GM12878 (cell line): ENCODE results near the gene NFATC3. TPM values are rescaled to one million over a fixed set of nuclear protein-coding genes. Genes with fewer than 3 reads are reported as not detected.

Experiments used
- ATAC-seq: fragments of 200-7000 bp; cut with Tn5 transposase; 3 replicates; pipeline ENCODE4 v1.9.1; 2020; ENCODE audit warnings: mild to moderate bottlenecking, moderate library complexity
- BruUV-seq: library from RNA; stranded (reverse); fragments of 400-500 nt; replicated peaks from 2 replicates; lab custom pipeline; 2021; lab: Mats Ljungman, UMichigan
- CTCF ChIA-PET: fragments of 300-600 bp; sonication (Branson Sonifier 250); formaldehyde crosslinking; extraction: SDS; loops from one replicate; lab custom pipeline; 2021; ENCODE audit warnings: inconsistent platforms; lab: Yijun Ruan, JAX
- POLR2A ChIA-PET: fragments of 350-600 bp; formaldehyde crosslinking; extraction: SDS; loops from one replicate; lab custom pipeline; 2021; ENCODE audit warnings: inconsistent platforms; lab: Charles Lee
- RAD21 ChIA-PET: fragments of 300-600 bp; sonication (Branson Sonifier 250); formaldehyde crosslinking; loops from one replicate; lab custom pipeline; 2023; ENCODE audit warnings: antibody characterized with exemption; ENCODE audit not compliant: unreplicated experiment; lab: Charles Lee
- SMC1A ChIA-PET: fragments of 300-600 bp; sonication (Branson Sonifier 250); formaldehyde crosslinking; loops from one replicate; lab custom pipeline; 2023; ENCODE audit not compliant: unreplicated experiment, uncharacterized antibody; lab: Charles Lee
- DNase-seq: peaks from one replicate; pipeline ENCODE4 v3.0.0-alpha.2; 2011; ENCODE audit warnings: low read depth, low spot score
- FAIRE-seq: peaks from 3 replicates; lab custom pipeline; 2011; peaks lifted over from hg19 to GRCh38; lab: Jason Lieb, UNC
- H2AFZ ChIP-seq: 2 replicates; pipeline ENCODE4 v1.6.0; 2011; ENCODE audit warnings: low read depth, low read length, control low read depth; ENCODE audit not compliant: control insufficient read depth
- H3K27ac ChIP-seq: 2 replicates; pipeline ENCODE4 v1.5.1; 2011; ENCODE audit warnings: control low read depth; ENCODE audit not compliant: control insufficient read depth, insufficient read depth
- H3K27me3 ChIP-seq, 2 experiments: replicated peaks in 1 of 2; 2 replicates each; pipeline versions ENCODE4 v1.6.0 to v1.6.1; 2011; ENCODE audit warnings: low read length in 1 of 2; ENCODE audit not compliant: control insufficient read depth in 2 of 2, insufficient read depth in 2 of 2
- H3K36me3 ChIP-seq, 2 experiments: 2 replicates each; pipeline ENCODE4 v1.5.1; 2011; ENCODE audit warnings: low read length in 1 of 2; ENCODE audit not compliant: control insufficient read depth in 2 of 2, insufficient read depth in 2 of 2
- H3K4me1 ChIP-seq: 2 replicates; pipeline ENCODE4 v1.6.1; 2011; ENCODE audit warnings: mild to moderate bottlenecking, low read length, moderate library complexity, mixed read lengths; ENCODE audit not compliant: control insufficient read depth, insufficient read depth
- H3K4me2 ChIP-seq: 2 replicates; pipeline ENCODE4 v1.6.0; 2011; ENCODE audit warnings: control low read depth; ENCODE audit not compliant: control insufficient read depth, insufficient read depth
- H3K4me3 ChIP-seq: fragments of 200-600 bp; sonication (generic); 2 replicates; pipeline ENCODE4 v1.5.1; 2016
- H3K79me2 ChIP-seq: 2 replicates; pipeline ENCODE4 v1.6.0; 2011; ENCODE audit warnings: low read length; ENCODE audit not compliant: control insufficient read depth, insufficient read depth
- H3K9ac ChIP-seq: 2 replicates; pipeline ENCODE4 v1.8.0; 2011; ENCODE audit warnings: low read length, control low read depth, mixed read lengths; ENCODE audit not compliant: control insufficient read depth, insufficient read depth
- H3K9me3 ChIP-seq: replicated peaks from 3 replicates; pipeline ENCODE4 v1.5.1; 2011; ENCODE audit warnings: mild to moderate bottlenecking, low read length; ENCODE audit not compliant: control insufficient read depth, insufficient read depth
- H4K20me1 ChIP-seq: 2 replicates; pipeline ENCODE4 v1.6.0; 2011; ENCODE audit not compliant: control insufficient read depth, insufficient read depth
- CHD4 ChIP-seq: fragments of 200-600 bp; sonication (generic); IDR thresholded peaks from 2 replicates; pipeline ENCODE4 v1.6.1; 2016; ENCODE audit warnings: mild to moderate bottlenecking
- CUX1 ChIP-seq: IDR thresholded peaks from 2 replicates; pipeline ENCODE4 v1.6.1; 2012; ENCODE audit warnings: improper control_type of control experiment, low read depth, low read length; ENCODE audit not compliant: insufficient replicate concordance
- FOXK2 ChIP-seq: fragments of 450-650 bp; IDR thresholded peaks from 2 replicates; pipeline ENCODE4 v1.6.1; 2017; ENCODE audit warnings: mild to moderate bottlenecking, moderate library complexity
- NBN ChIP-seq: fragments of 450-650 bp; IDR thresholded peaks from 2 replicates; pipeline ENCODE4 v1.6.1; 2016
- NFXL1 ChIP-seq: fragments of 450-650 bp; IDR thresholded peaks from 2 replicates; pipeline ENCODE4 v1.6.1; 2017; ENCODE audit warnings: antibody characterized with exemption, mild to moderate bottlenecking, borderline replicate concordance
- PML ChIP-seq: IDR thresholded peaks from 2 replicates; pipeline ENCODE4 v1.6.1; 2012; ENCODE audit warnings: low read length, inconsistent platforms
- SREBF1 ChIP-seq: IDR thresholded peaks from 2 replicates; pipeline ENCODE4 v1.6.1; 2012; ENCODE audit warnings: mild to moderate bottlenecking, low read length
- SRF ChIP-seq, 2 experiments: IDR thresholded peaks; 2 replicates each; pipeline ENCODE4 v1.6.1; 2011; ENCODE audit warnings: low read depth in 2 of 2, low read length in 2 of 2, mild to moderate bottlenecking in 1 of 2, moderate library complexity in 1 of 2
- ZNF24 ChIP-seq: fragments of 450-650 bp; IDR thresholded peaks from 2 replicates; pipeline ENCODE4 v1.6.1; 2017; ENCODE audit warnings: antibody characterized with exemption, mild to moderate bottlenecking
- ZNF622 ChIP-seq: fragments of 450-650 bp; IDR thresholded peaks from 2 replicates; pipeline ENCODE4 v1.6.1; 2017; ENCODE audit warnings: mild to moderate bottlenecking, inconsistent platforms
- WGBS: methylation state at CpG from one replicate; pipeline ENCODE4 v1.1.6; 2016; ENCODE audit warnings: low lambda C conversion rate; ENCODE audit not compliant: insufficient replicate concordance, insufficient coverage; ENCODE audit errors: missing lambda C conversion rate; 5-methylcytosine and 5-hydroxymethylcytosine counted together
- in situ Hi-C: fragments of 300-500 bp; cut with MboI; formaldehyde crosslinking; loops from 9 replicates; pipeline ENCODE4 v1.14.3; 2018; ENCODE audit warnings: mixed read lengths
- intact Hi-C: fragments of 100-400 bp; cut with micrococcal nuclease; formaldehyde crosslinking; loops from one replicate; pipeline ENCODE4 v1.14.2; 2022; ENCODE audit not compliant: unreplicated experiment
- polyA plus RNA-seq, 11 experiments: library from polyadenylated mRNA; depleted of rRNA in 4 of 11; unstranded in 6 of 11; stranded (reverse) in 5 of 11; fragments of >200 nt; fragmentation: Nextera tagmentation in 4 of 11; fragmentation: Illumina TruSeq in 1 of 11; extraction: Ambion mirVana in 4 of 11; extraction: Trizol in 1 of 11; gene quantifications; 1 replicate in 1 of 11; 2 replicates in 10 of 11; pipeline versions ENCODE4 v1.2.1 to v1.2.3, GENCODE V29; 2011 to 2016; ENCODE audit warnings: inconsistent platforms in 2 of 11, missing spikeins in 2 of 11, low read depth in 1 of 11
- total RNA-seq, 4 experiments: library from RNA; depleted of rRNA in 3 of 4; stranded (reverse); fragments of >200 nt in 3 of 4; fragmentation: Illumina TruSeq in 1 of 4; extraction: Trizol in 1 of 4; gene quantifications; 2 replicates each; pipeline versions ENCODE4 v1.2.1 to v1.2.3, GENCODE V29; 2013 to 2021
- TF ChIP-seq, protein P1 (sequence below): fragments of 450-650 bp; IDR thresholded peaks from 2 replicates; pipeline ENCODE4 v1.6.1; 2017; ENCODE audit warnings: mild to moderate bottlenecking
- TF ChIP-seq, protein P2 (sequence below): IDR thresholded peaks from 2 replicates; pipeline ENCODE4 v1.6.1; 2011; ENCODE audit warnings: low read depth, low read length, improper control_type of control experiment, borderline replicate concordance

NFATC3 gene
- total and polyA plus RNA-seq, 10 of the 15 experiments (the other 5 are each of a cell fraction or from before 2014, with no cell fraction given), result 4.2 to 37.6 (median 24.9) TPM

GRCh38 chr16:68259007-68259825 is 174.0 kb downstream of the NFATC3 start:
- ChIA-PET POLR2A (interaction anchor here (0.6 to 1.9 kb wide), 5 partner anchors 26 to 227 kb away, joined by 3 to 17 read pairs (median 6); partner anchors contain the start of gene NFATC3), CTCF (interaction anchor here (0.6 to 9.0 kb wide), 8 partner anchors 13 to 165 kb away, joined by 3 to 747 read pairs (median 7); partner anchors contain the start of gene PLA2G15), SMC1A (interaction anchor here (0.9 to 18.5 kb wide), 10 partner anchors 15 to 125 kb away, joined by 3 to 253 read pairs (median 9); no protein-coding TSS in a partner anchor), RAD21 (interaction anchor here (1.4 to 10.2 kb wide), 6 partner anchors 24 to 188 kb away, joined by 3 to 399 read pairs (median 6); partner anchors contain the start of genes PRMT7 and SLC7A6OS)
- ATAC-seq, result no peak
- 93% methylated on average over 25 of the region's 27 CpGs for WGBS
- no peaks in the 10 kb centered on the region for H4K20me1 ChIP-seq
- in situ Hi-C loops, result loop anchor here (5.0 kb wide), 1 partner anchor 68 kb away; no protein-coding TSS in a partner anchor
- H2AFZ ChIP-seq, result no peak overlapping the region
- intact Hi-C loops, result no loop called here
- peaks cover 29% of the 10 kb centered on the region for H3K4me1 ChIP-seq
- no peak overlapping the region for H3K27ac ChIP-seq
- H3K4me3 ChIP-seq, result no peak overlapping the region
- no peaks in the 10 kb centered on the region for H3K27me3 ChIP-seq
- peaks cover 0 to 7% of the 10 kb centered on the region in 2 experiments; a peak in 3 of 4 replicates for H3K36me3 ChIP-seq
- FAIRE-seq, result no peak
- no peak overlapping the region for H3K9ac ChIP-seq
- no peak overlapping the region for H3K4me2 ChIP-seq
- peaks cover 8% of the 10 kb centered on the region for H3K79me2 ChIP-seq
- no peak for DNase-seq
- no TSS peak for BruUV-seq
- no peaks in the 10 kb centered on the region for H3K9me3 ChIP-seq
- TF ChIP-seq SREBF1 (no peak), ZNF622 (no peak), ZNF24 (no peak), CUX1 (no peak), CHD4 (no peak), FOXK2 (no peak), NBN (no peak), SRF (IDR thresholded peaks at IDR 0.05; ENCODE audit: low read depth in 2 of 2, low read length in 2 of 2) (no peak), NFXL1 (no peak), PML (no peak)
- TF ChIP-seq, protein P1, sequence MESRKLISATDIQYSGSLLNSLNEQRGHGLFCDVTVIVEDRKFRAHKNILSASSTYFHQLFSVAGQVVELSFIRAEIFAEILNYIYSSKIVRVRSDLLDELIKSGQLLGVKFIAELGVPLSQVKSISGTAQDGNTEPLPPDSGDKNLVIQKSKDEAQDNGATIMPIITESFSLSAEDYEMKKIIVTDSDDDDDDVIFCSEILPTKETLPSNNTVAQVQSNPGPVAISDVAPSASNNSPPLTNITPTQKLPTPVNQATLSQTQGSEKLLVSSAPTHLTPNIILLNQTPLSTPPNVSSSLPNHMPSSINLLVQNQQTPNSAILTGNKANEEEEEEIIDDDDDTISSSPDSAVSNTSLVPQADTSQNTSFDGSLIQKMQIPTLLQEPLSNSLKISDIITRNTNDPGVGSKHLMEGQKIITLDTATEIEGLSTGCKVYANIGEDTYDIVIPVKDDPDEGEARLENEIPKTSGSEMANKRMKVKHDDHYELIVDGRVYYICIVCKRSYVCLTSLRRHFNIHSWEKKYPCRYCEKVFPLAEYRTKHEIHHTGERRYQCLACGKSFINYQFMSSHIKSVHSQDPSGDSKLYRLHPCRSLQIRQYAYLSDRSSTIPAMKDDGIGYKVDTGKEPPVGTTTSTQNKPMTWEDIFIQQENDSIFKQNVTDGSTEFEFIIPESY, result no peak
- TF ChIP-seq, protein P2, sequence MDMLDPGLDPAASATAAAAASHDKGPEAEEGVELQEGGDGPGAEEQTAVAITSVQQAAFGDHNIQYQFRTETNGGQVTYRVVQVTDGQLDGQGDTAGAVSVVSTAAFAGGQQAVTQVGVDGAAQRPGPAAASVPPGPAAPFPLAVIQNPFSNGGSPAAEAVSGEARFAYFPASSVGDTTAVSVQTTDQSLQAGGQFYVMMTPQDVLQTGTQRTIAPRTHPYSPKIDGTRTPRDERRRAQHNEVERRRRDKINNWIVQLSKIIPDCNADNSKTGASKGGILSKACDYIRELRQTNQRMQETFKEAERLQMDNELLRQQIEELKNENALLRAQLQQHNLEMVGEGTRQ, result no peak
